GM12878 (cell line): ENCODE data around the gene SERPINB8. TPM values are rescaled to one million over a fixed set of nuclear protein-coding genes. Genes with fewer than 3 reads are reported as not detected.
A peak's percentile ranks its signal among the peaks of the same experiment; 100 is the strongest.

Experiments
- CEBPB ChIP-seq, 2 experiments: fragments of 150-350 bp in 1 of 2; IDR thresholded peaks; 2 replicates each; pipeline ENCODE4 v1.6.1; 2012 to 2014; ENCODE audit warnings: low read depth in 2 of 2, low read length in 2 of 2, borderline replicate concordance in 1 of 2, inconsistent platforms in 1 of 2
- CUX1 ChIP-seq: IDR thresholded peaks from 2 replicates; pipeline ENCODE4 v1.6.1; 2012; ENCODE audit warnings: improper control_type of control experiment, low read depth, low read length; ENCODE audit not compliant: insufficient replicate concordance
- DPF2 ChIP-seq: fragments of 450-650 bp; IDR thresholded peaks from 2 replicates; pipeline ENCODE4 v1.6.1; 2017; ENCODE audit warnings: mild to moderate bottlenecking
- E2F4 ChIP-seq: IDR thresholded peaks from 2 replicates; pipeline ENCODE4 v1.6.1; 2012; ENCODE audit warnings: low read depth, low read length, improper control_type of control experiment
- IKZF2 ChIP-seq, 2 experiments: fragments of 450-650 bp; IDR thresholded peaks; 2 replicates each; pipeline ENCODE4 v1.6.1; 2017; ENCODE audit warnings: mild to moderate bottlenecking in 2 of 2, moderate library complexity in 2 of 2
- JUND ChIP-seq: IDR thresholded peaks from 2 replicates; pipeline ENCODE4 v1.6.1; 2012; ENCODE audit warnings: low read depth, mild to moderate bottlenecking, low read length, improper control_type of control experiment, moderate library complexity
- LARP7 ChIP-seq: fragments of 450-650 bp; IDR thresholded peaks from 2 replicates; pipeline ENCODE4 v1.6.1; 2017; ENCODE audit warnings: mild to moderate bottlenecking
- MTA3 ChIP-seq: IDR thresholded peaks from 2 replicates; pipeline ENCODE4 v1.6.1; 2012; ENCODE audit warnings: low read length, inconsistent platforms, borderline replicate concordance
- POLR2AphosphoS5 ChIP-seq: IDR thresholded peaks from 2 replicates; pipeline ENCODE4 v1.6.1; 2011; ENCODE audit warnings: mild to moderate bottlenecking, low read length, inconsistent platforms
- POU2F2 ChIP-seq: IDR thresholded peaks from 3 replicates; pipeline ENCODE4 v1.6.1; 2011; ENCODE audit warnings: low read depth, mild to moderate bottlenecking, low read length, borderline replicate concordance
- RB1 ChIP-seq: fragments of 450-650 bp; formaldehyde crosslinking; IDR thresholded peaks from 2 replicates; pipeline ENCODE4 v1.6.1; 2017; ENCODE audit warnings: mild to moderate bottlenecking, borderline replicate concordance
- RELA ChIP-seq: fragments of 450-650 bp; IDR thresholded peaks from 2 replicates; pipeline ENCODE4 v1.8.0; 2014; ENCODE audit warnings: borderline replicate concordance; ENCODE audit not compliant: partially characterized antibody
- RELB ChIP-seq: fragments of 450-650 bp; IDR thresholded peaks from 2 replicates; pipeline ENCODE4 v1.6.1; 2017; ENCODE audit warnings: low read depth, mild to moderate bottlenecking, moderate library complexity
- SIN3A ChIP-seq: IDR thresholded peaks from 2 replicates; pipeline ENCODE4 v1.6.1; 2012; ENCODE audit warnings: low read depth, low read length, improper control_type of control experiment
- SMC3 ChIP-seq: IDR thresholded peaks from 2 replicates; pipeline ENCODE4 v1.6.1; 2011; ENCODE audit warnings: low read length, improper control_type of control experiment, borderline replicate concordance
- SP1 ChIP-seq: IDR thresholded peaks from one replicate; pipeline ENCODE4 v1.6.1; 2011; ENCODE audit warnings: low read depth, low read length
- STAT3 ChIP-seq: IDR thresholded peaks from 2 replicates; pipeline ENCODE4 v1.6.1; 2011; ENCODE audit warnings: low read depth, low read length, improper control_type of control experiment
- TCF7 ChIP-seq: IDR thresholded peaks from 2 replicates; pipeline ENCODE4 v1.6.1; 2014; ENCODE audit warnings: antibody characterized with exemption, borderline replicate concordance
- ZBTB11 ChIP-seq: fragments of 450-650 bp; formaldehyde crosslinking; IDR thresholded peaks from 2 replicates; pipeline ENCODE4 v1.5.0; 2022; ENCODE audit warnings: mild to moderate bottlenecking, missing genetic modification characterization
- ZSCAN29 ChIP-seq: fragments of 450-650 bp; IDR thresholded peaks from 2 replicates; pipeline ENCODE4 v1.6.1; 2017; ENCODE audit warnings: mild to moderate bottlenecking, moderate library complexity
- polyA plus RNA-seq, 11 experiments: library from polyadenylated mRNA; depleted of rRNA in 4 of 11; unstranded in 6 of 11; stranded (reverse) in 5 of 11; fragments of >200 nt; fragmentation: Nextera tagmentation in 4 of 11; fragmentation: Illumina TruSeq in 1 of 11; extraction: Ambion mirVana in 4 of 11; extraction: Trizol in 1 of 11; gene quantifications; 1 replicate in 1 of 11; 2 replicates in 10 of 11; pipeline versions ENCODE4 v1.2.1 to v1.2.3, GENCODE V29; 2011 to 2016; ENCODE audit warnings: inconsistent platforms in 2 of 11, missing spikeins in 2 of 11, low read depth in 1 of 11
- total RNA-seq, 4 experiments: library from RNA; depleted of rRNA in 3 of 4; stranded (reverse); fragments of >200 nt in 3 of 4; fragmentation: Illumina TruSeq in 1 of 4; extraction: Trizol in 1 of 4; gene quantifications; 2 replicates each; pipeline versions ENCODE4 v1.2.1 to v1.2.3, GENCODE V29; 2013 to 2021

Gene SERPINB8
- total and polyA plus RNA-seq, 10 of the 15 experiments (the other 5 are each of a cell fraction or from before 2014, with no cell fraction given) = 8.1 to 31.5 (median 16.7) TPM

- TF ChIP-seq RELB (peak; percentile 94), IKZF2 (IDR thresholded peaks at IDR 0.05) (peak; percentile 85 to 88), SMC3 (no peak), CEBPB (IDR thresholded peaks at IDR 0.05; ENCODE audit: borderline replicate concordance in 1 of 2, low read depth in 2 of 2, low read length in 2 of 2) (no peak), LARP7 (no peak), ZBTB11 (no peak), DPF2 (peak; percentile 35; the same call in 1 of the 2 replicates), ZSCAN29 (no peak), E2F4 (no peak), TCF7 (no peak), SIN3A (no peak), RELA (no peak), RB1 (peak; percentile 95; the same call in 1 of the 2 replicates), POLR2AphosphoS5 (peak; percentile 91), CUX1 (no peak), JUND (no peak), STAT3 (no peak), POU2F2 (peak; percentile 68; the same call in 1 of the 3 replicates), MTA3 (no peak), SP1 (no peak)
Measured at GRCh38 chr18:63949068-63949737, 20.7 kb upstream of the SERPINB8 start, which contains the start of gene HMSD (continued).
